SU-DHL-6 (cell line): Measurements from ENCODE around the gene FRK.

Experiments used
- EZH2phosphoT487 ChIP-seq: fragments of 200-600 bp; sonication (generic), shearing (Covaris generic); conservative IDR thresholded peaks from 2 replicates; pipeline ENCODE4 v1.6.1; 2018; ENCODE audit warnings: mild to moderate bottlenecking, antibody characterized with exemption, low read length, moderate library complexity, mixed read lengths
- TF ChIP-seq, protein P1 (sequence below): fragments of 200-600 bp; sonication (generic); IDR thresholded peaks from one replicate; pipeline ENCODE4 v1.5.1; 2017; ENCODE audit warnings: antibody characterized with exemption, mild to moderate bottlenecking, low read length, moderate library complexity; ENCODE audit not compliant: insufficient read depth, poor library complexity, severe bottlenecking

DNA sequence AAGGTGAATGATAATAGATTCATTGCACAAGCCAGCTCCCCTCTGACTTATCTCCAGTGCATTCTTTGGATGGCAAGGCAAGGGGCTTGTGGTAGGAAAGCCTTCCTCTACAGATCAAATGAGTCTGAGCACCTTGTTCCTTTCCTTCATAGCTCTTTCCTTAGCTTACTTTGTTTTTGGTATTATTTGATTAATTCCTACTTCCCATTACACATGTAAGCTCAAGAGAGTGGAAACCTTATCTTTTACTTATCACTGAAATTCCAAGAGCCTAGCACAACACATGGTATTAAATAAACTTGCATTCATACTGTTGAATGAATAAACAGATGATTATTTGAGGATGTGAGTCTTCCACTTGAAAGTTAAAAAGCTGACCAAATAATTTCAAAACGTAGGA lies 41.7 kb downstream of the FRK start:
- TF ChIP-seq, protein P1, sequence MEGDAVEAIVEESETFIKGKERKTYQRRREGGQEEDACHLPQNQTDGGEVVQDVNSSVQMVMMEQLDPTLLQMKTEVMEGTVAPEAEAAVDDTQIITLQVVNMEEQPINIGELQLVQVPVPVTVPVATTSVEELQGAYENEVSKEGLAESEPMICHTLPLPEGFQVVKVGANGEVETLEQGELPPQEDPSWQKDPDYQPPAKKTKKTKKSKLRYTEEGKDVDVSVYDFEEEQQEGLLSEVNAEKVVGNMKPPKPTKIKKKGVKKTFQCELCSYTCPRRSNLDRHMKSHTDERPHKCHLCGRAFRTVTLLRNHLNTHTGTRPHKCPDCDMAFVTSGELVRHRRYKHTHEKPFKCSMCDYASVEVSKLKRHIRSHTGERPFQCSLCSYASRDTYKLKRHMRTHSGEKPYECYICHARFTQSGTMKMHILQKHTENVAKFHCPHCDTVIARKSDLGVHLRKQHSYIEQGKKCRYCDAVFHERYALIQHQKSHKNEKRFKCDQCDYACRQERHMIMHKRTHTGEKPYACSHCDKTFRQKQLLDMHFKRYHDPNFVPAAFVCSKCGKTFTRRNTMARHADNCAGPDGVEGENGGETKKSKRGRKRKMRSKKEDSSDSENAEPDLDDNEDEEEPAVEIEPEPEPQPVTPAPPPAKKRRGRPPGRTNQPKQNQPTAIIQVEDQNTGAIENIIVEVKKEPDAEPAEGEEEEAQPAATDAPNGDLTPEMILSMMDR = no peak
- TF ChIP-seq EZH2phosphoT487 = no peak
